ENCODE results near the gene SCARB2. TPM values are rescaled to one million over a fixed set of nuclear protein-coding genes. Genes with fewer than 3 reads are reported as not detected.
A peak's percentile ranks its signal among the peaks of the same experiment; 100 is the strongest.

SCARB2 gene
- total RNA-seq, 1 donor = 181 TPM

- DNase-seq (ENCODE audit: low read depth) = no peak
- H3K4me3 ChIP-seq (ENCODE audit: low read depth, low read length) = no peak overlapping the region
- TF ChIP-seq CTCF (IDR thresholded peaks at IDR 0.05; ENCODE audit: insufficient read depth, low read depth, low read length) = no peak
These were observed 26.5 kb downstream of the SCARB2 start for GRCh38 chr4:76187152-76187551.

GRCh38 chr4:76182463-76182862 lies 31.2 kb downstream of the SCARB2 start:
- H3K4me3 ChIP-seq (ENCODE audit: low read depth, low read length) = no peak overlapping the region
- no peak for TF ChIP-seq CTCF (IDR thresholded peaks at IDR 0.05; ENCODE audit: insufficient read depth, low read depth, low read length)
- DNase-seq (ENCODE audit: low read depth) = no peak

- peak; percentile 92 for TF ChIP-seq CTCF (IDR thresholded peaks at IDR 0.05; ENCODE audit: insufficient read depth, low read depth, low read length)
- peak; percentile 87 for DNase-seq (ENCODE audit: low read depth)
- H3K4me3 ChIP-seq (ENCODE audit: low read depth, low read length) = no peak overlapping the region
These were observed 34.0 kb downstream of the SCARB2 start for GRCh38 chr4:76179398-76180318.

- H3K4me3 ChIP-seq (ENCODE audit: low read depth, low read length) = no peak overlapping the region
- TF ChIP-seq CTCF (IDR thresholded peaks at IDR 0.05; ENCODE audit: insufficient read depth, low read depth, low read length) = no peak
- DNase-seq (ENCODE audit: low read depth) = no peak
These were observed 35.3 kb downstream of the SCARB2 start for GRCh38 chr4:76178296-76178695.

GRCh38 chr4:76177709-76178108 lies 35.9 kb downstream of the SCARB2 start:
- no peak overlapping the region for H3K4me3 ChIP-seq (ENCODE audit: low read depth, low read length)
- no peak for TF ChIP-seq CTCF (IDR thresholded peaks at IDR 0.05; ENCODE audit: insufficient read depth, low read depth, low read length)
- DNase-seq (ENCODE audit: low read depth) = no peak

GRCh38 chr4:76175336-76175735 lies 38.3 kb downstream of the SCARB2 start:
- H3K4me3 ChIP-seq (ENCODE audit: low read depth, low read length) = no peak overlapping the region
- no peak for DNase-seq (ENCODE audit: low read depth)
- TF ChIP-seq CTCF (IDR thresholded peaks at IDR 0.05; ENCODE audit: insufficient read depth, low read depth, low read length) = no peak
